NCI-H187 treated with DMSO at 0.1 percent for 48 hours (cell line): ENCODE measurements around the gene PRDM13.
"Not testable (repeated sequence)": the region's sequence is repeated elsewhere in the genome, so short reads cannot be mapped to it uniquely, and the experiment has no call there.

ENCODE experiments used
- DNase-seq: peaks from one replicate; lab custom pipeline; 2025; lab: John Stamatoyannopoulos, UW

The PRDM13 gene

DNA sequence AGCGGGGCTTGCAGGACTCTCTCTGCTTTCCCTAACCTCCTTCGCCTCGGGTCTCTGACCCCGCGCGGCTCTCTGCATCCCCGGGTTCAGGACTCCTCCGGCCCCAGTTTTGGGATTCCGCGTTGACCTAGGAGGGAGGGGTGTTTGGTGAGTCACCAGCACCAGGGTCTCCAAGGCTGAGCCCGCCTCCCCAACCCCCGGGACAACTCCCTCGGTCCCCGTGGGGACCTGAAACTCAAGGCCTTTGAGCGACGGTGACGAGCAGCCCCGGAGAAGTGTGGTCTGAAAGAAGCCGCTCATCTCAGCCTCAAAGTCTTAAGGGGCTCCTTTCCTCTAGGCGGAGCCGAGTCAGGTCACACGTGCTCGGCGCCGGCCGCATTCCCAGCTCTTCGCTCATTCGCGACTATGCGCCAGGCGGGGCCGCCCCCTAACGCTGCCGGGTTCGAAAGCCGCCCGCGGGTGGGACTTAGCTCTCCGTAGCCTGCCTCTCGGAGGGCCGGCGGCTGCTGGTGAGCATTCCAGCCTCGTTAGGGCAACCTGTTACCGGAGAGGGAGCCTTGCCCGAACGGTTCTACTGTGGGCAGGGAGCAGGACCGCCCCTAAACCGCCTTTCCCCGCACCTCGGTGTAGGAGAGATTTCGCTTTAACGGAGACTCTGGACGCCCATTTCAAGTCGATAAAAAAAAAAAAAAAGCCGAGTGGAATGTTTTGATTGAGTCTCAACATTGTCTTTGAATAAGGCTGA is 3.0 kb upstream of the PRDM13 start:
- DNase-seq, result no peak

DNA sequence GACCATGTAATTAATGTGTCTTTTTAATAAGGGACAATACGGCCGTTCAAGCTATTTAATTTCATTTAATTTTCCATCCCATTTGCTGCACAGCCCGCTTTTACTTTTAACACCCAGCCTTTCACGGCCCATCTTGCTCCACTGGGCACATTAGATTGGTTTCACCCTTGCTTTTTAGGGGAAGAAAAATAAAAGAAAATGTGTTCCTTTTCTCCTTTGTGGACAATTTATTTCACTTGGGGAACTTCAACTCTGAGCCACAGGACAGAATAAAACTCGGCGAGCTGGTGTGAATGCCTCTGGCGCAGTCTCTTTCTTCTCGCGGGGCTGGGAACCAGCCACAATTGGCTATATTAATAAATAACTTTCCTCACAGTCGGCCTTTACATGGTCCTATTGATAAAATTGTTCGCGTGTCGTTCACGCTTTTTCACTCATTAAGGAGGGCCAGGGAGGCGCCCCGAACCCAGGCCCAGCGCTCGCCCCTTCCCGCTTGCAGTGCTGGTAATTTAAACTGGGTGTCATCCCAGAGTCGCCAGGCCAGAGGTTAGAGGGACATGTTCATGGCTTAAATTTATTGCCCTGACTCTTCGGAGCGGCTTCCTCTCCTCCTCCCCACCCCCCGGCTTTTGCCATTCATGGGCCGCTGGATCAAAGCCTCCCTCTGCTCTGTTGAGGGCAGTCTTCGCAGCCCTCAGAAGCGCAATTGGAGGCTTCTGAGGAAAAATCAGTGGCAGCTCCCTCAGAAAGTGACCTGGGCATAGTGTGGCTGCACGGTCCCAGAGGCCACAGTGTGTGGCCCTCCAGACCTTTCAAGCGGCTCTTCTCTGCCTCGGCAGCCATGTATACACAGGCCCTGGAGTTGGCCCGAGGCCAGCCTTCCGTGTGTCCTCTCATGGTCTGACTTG is 2.2 kb upstream of the PRDM13 start:
- DNase-seq, result no peak

DNA sequence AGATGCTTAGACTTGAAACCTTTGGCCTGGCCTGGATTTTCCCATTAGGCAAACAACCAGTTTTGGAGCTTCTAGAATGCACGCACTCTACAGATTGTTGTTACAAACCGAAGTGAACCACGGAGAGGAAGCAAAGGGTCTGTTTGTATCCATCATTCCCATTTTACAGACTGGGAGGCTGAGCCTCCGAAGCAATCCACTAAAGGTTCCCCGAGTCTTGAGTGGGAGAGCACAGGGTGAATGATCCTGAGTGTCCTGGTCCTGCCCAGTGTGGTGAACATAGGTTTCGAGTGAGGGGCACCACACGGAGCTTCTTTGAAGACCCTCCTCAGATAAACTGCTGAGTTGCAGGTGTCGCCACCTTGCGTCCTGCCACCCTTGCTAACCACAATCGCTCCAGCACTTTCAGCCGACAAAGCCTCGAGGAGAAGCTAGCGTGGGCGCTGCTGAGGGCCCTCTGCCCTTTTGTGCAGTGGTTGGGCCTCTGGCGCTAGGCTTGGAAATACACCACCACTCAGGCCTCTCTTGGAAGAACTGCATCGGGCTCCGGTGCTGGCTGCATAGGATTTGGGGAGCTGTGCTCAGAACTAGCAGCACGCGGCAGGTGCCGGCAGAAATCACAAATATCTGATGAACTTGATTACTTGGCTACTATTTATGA is 1.4 kb upstream of the PRDM13 start:
- no peak for DNase-seq

GRCh38 chr6:99605911-99606655 is 550 bp upstream of the PRDM13 start:
- no peak for DNase-seq

DNA sequence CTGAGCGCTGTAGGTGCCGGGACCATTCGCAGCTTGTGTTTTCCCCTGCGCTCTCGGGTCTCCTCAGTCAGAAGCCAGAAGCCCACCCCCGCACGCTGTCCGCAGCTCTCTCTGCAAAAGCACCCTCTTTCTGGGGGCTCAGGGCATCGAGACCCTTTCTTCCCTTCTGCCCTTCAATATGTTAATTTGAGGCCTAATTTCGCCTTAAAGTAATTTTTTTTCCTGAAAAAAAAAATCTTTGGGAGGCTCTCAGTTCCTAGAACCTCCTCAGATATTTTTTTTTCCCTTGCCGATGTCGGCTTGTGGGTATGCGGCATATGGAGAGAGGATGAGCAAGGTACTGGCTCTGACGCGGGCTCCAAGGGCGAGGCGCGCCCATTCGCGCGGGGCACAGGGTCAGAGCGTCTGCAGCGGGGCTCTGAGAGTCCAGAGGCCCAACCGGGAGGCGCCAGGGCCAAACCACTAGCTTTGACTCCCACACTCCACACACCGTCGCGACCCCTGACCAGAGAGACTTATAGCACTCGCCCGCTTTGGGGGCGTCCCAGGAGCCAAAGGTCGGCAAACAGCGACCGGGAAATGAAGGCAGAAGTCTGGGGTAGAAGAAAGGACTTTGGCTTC is 893 bp downstream of the PRDM13 start:
- DNase-seq, result no peak

GRCh38 chr6:99608059-99608885 is 1.6 kb downstream of the PRDM13 start:
- DNase-seq, result no peak

GRCh38 chr6:99608886-99609482 is 2.4 kb downstream of the PRDM13 start:
- DNase-seq, result no peak

- no peak for DNase-seq
These were observed 3.4 kb downstream of the PRDM13 start for GRCh38 chr6:99609905-99610489.

DNA sequence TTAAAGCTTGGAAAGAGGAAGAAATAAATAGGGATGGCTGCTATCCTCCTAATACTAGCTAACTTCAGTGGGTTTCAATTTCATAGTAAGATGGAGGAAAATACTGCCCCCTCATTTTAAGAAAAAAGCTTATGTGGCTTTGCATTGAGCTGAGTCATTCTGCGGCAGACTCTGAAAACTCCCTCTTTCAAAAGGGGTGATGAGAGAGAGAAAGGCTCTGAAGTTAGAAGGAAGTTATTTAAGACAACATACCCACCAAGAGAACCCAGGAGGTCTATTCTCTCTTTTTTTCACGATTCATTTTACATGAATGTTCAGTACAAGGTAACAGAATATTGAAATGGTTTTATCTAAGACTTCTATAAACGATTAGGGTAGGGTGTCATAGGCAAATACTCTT is 4.5 kb downstream of the PRDM13 start:
- no peak for DNase-seq

DNA sequence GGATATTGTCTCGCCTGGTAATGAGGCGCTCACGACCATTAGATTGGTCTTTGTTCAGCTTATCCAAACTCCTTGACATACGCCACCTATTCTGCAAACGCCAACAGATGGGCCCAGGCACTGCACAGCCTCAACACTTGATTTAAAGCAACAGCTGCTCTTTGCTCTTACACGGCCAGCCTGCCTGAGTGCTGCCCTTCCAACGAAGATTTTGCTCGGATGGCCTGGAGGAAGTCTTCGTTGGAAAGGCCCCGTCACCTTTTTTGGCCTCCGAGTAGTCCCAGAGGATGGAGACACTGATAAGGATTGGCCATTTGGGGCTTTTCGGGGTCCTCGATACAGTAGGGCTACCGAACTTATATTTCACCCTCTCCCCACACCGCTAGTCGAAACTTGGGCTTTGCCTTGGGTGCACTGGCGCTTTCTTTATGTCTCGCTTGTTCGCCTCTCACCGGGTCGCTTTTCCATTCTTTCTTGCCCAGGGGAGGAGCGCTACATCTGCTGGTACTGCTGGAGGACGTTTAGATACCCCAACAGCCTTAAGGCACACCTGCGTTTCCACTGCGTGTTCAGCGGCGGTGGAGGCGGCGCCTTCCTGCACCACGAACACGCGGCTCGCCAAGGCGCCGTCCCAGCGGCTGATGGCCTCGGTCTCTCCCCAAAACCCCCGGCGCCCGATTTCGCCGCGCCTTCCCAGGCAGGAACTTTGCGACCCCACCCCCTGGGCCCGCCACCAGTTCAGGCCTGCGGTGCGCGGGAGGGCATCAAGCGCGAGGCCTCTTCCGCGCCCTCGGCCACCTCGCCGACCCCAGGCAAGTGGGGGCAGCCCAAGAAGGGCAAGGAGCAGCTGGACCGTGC is 6.1 kb downstream of the PRDM13 start:
- no peak for DNase-seq

GRCh38 chr6:99613409-99613704 is 6.7 kb downstream of the PRDM13 start:
- DNase-seq, result no peak

GRCh38 chr6:99613705-99614429 is 7.2 kb downstream of the PRDM13 start:
- DNase-seq, result no peak

GRCh38 chr6:99614430-99615186 is 8.0 kb downstream of the PRDM13 start:
- no peak for DNase-seq

DNA sequence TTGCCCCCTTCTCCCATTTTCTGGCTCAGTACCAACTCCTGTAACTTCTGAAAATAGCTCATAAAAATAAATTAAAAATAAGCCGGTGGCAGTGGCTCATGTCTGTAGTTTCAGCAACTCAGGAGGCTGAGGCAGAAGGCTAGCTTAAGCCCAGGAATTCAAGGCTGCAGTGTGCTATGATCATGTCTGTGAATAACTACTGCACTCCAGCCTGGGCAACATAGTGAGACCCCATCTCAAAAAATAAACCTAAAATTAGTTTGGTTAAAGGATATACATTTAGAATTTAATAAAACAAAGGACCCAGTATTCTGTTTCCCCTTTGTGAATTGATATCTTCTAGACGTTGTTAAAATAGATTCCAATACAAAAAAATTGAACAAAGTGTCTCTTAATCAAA is 10.5 kb downstream of the PRDM13 start:
- no peak for DNase-seq

- DNase-seq, result no peak
These were observed 12.2 kb downstream of the PRDM13 start for GRCh38 chr6:99618649-99619408.

DNA sequence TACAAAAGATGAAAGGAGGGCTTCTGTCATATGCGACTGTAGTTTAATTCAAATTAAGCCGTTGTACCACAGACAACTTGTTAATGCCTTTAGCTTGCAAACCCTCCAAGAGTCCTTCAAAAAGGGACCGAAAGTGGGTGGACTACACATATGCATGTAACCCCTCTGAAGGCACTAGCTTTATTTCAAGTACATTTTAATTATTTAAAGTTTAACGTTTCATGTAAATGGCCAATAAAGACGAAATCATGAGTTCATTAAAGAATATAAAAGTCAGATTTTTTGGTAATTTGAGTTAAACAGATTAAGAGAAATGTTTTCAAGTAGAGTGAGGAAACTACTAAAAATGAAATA is 12.8 kb downstream of the PRDM13 start:
- DNase-seq, result no peak

DNA sequence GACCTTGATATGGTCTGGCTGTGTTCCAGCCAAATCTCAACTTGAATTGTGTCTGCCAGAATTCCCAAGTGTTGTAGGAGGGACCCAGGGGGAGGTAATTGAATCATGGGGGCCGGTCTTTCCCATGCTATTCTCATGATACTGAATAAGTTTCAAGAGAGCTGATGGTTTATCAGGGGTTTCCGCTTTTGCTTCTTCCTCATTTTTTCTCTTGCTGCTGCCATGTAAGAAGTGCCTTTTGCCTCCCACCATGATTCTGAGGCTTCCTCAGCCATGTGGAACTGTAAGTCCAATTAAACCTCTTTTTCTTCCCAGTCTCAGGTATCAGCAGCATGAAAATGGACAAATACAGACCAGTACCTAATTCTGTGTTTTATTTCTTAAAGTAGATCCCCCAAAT is 15.4 kb downstream of the PRDM13 start:
- DNase-seq, result not testable (repeated sequence)
